Neutrophil (primary cell): ENCODE results near the gene HMX2.

Source experiments
- H3K27ac ChIP-seq: fragments of 200-600 bp; sonication (generic); 2 replicates; pipeline ENCODE4 v1.5.1; 2016; ENCODE audit warnings: mild to moderate bottlenecking, moderate library complexity
- H3K27me3 ChIP-seq: fragments of 200-600 bp; sonication (generic); 2 replicates; pipeline ENCODE4 v1.6.0; 2016; ENCODE audit warnings: mild to moderate bottlenecking
- H3K36me3 ChIP-seq: fragments of 200-600 bp; sonication (generic); 2 replicates; pipeline ENCODE4 v1.5.1; 2017
- H3K4me1 ChIP-seq, 2 experiments: fragments of 200-600 bp in 1 of 2; sonication (generic) in 1 of 2; 1 replicate in 1 of 2; 2 replicates in 1 of 2; pipeline versions ENCODE4 v1.5.1 to v1.6.1; 2013 to 2016; ENCODE audit warnings: low read depth in 1 of 2, low read length in 1 of 2, mild to moderate bottlenecking in 1 of 2, moderate library complexity in 1 of 2; ENCODE audit not compliant: control insufficient read depth in 1 of 2, insufficient read depth in 1 of 2
- H3K4me3 ChIP-seq, 2 experiments: fragments of 200-600 bp in 1 of 2; sonication (generic) in 1 of 2; 1 replicate in 1 of 2; 2 replicates in 1 of 2; pipeline ENCODE4 v1.5.1; 2013 to 2016; ENCODE audit warnings: low read depth in 1 of 2, low read length in 1 of 2, mild to moderate bottlenecking in 1 of 2, moderate library complexity in 1 of 2
- H3K9me3 ChIP-seq: fragments of 200-600 bp; sonication (generic); 2 replicates; pipeline ENCODE4 v1.5.1; 2016
- CTCF ChIP-seq: fragments of 200-600 bp; sonication (generic); IDR thresholded peaks from 2 replicates; pipeline ENCODE4 v1.5.1; 2016; ENCODE audit warnings: antibody characterized with exemption

The HMX2 gene

DNA sequence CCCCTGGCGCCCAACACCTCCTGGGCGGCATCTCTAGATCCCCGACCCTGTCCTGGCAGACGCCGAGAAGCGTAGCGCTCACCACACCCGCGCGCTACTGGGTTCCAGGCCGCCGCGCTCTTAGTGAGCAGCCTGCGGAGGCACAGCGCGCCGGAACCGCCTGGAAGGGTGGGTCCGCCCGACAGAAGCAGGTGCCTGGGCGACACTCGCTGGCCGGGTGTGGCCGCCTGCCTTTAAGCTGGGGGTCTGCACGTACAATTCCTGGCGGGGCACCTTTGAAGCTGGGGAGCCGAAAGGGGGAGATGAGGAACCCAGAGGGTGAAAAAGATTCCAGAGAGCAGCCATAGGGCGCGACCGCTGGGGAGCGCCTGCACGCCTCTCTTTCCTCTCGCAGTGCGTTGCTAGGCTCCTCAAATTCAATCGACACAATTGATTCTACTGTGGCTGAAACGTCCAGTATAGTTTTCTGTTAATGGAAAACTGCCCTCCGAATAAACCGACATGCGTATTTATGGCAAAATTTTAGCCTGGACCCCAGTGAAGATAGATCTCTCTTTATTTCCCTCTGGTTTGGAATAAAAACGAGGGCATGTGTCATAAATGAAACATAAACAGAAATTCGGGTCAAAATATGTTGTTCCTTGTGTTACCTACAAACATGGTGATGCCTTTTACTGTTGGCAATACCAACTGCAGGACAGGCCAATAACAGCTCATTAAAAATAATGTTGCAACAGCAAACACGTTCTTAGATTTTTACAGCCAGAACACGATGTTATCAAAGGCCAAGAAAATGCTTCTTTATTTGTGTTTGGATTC, 7.6 kb upstream of the HMX2 start:
- Histone ChIP-seq H3K27ac (no peak overlapping the region), H3K27me3 (peaks cover 100% of the 10 kb centered on the region), H3K4me1 (peaks cover 0 to 11% of the 10 kb centered on the region in 2 experiments), H3K36me3 (no peaks in the 10 kb centered on the region), H3K9me3 (no peaks in the 10 kb centered on the region), H3K4me3 (no peak overlapping the region)
- TF ChIP-seq CTCF, result no peak

DNA sequence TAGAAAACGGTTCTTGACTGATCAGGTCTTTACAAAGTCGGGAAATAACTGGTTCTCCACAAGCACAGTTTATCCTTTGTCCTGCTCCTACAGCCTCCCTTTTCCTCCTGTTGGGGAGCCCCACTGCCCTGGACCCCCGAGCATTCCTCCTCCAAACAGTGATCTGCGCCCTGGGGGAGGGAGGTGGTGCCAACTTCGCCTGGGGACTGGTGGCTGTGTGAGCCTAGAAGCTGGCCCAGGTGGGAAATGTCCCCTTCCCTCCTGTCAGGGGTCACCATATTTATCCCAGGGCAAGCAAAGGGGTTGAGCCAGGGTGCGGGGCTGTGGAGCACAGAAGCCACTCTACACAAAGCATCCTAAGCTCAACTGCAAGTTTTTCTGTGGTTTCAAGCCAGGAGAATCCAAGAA, 6.9 kb upstream of the HMX2 start:
- H3K9me3 ChIP-seq, result no peaks in the 10 kb centered on the region
- no peak overlapping the region for H3K27ac ChIP-seq
- no peak for TF ChIP-seq CTCF
- H3K27me3 ChIP-seq, result peaks cover 100% of the 10 kb centered on the region
- H3K4me1 ChIP-seq, result peaks cover 0 to 5% of the 10 kb centered on the region in 2 experiments
- no peaks in the 10 kb centered on the region for H3K36me3 ChIP-seq
- no peak overlapping the region for H3K4me3 ChIP-seq

DNA sequence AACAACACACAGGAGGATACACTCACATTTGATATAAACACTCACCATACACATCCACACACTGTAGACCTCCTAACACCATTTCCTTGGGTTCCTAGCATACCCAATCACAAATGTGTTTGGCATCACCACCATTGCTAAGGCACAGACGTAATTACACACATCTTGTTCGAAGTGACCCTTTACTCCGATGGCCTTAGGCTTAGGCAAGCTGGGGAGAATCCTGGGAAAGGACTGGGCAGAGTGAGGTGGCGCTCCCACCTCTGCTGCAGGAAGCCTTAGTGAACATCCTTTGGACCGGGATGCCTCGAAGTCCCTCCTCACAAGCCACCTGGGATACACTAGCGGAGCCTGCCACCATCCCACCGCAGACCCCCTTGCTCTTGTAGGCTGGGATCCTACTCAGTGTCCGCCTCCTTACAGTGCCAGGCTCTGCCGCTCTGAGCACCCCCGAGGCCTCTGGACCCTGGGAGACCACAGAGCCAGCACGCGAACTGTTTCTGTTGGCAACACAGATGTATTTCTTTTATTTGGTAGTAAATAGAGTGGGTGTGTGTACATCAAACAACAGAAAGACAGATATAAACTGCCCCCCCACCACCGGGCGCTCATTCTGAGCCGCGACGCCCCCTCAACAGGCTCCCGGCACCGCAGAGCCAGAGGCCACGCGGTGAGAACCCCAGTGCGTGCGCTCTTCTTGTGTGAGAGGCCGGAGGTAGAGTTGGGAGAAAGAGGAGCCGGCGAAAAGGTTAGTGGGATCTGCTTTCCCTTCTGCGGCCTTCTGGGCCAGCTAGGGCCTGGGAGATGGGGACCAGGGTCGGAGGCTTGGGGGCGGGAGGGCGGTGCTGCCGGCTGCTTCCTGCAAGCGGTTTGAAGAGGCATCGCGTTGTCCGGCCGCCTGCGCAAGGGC, 5.9 kb upstream of the HMX2 start:
- H3K27ac ChIP-seq, result no peak overlapping the region
- no peaks in the 10 kb centered on the region for H3K9me3 ChIP-seq
- no peak overlapping the region for H3K4me3 ChIP-seq
- peaks cover 0 to 11% of the 10 kb centered on the region in 2 experiments for H3K4me1 ChIP-seq
- peaks cover 100% of the 10 kb centered on the region for H3K27me3 ChIP-seq
- TF ChIP-seq CTCF, result no peak
- H3K36me3 ChIP-seq, result no peaks in the 10 kb centered on the region

- no peak overlapping the region for H3K27ac ChIP-seq
- H3K9me3 ChIP-seq, result no peaks in the 10 kb centered on the region
- peaks cover 0 to 6% of the 10 kb centered on the region in 2 experiments for H3K4me1 ChIP-seq
- H3K36me3 ChIP-seq, result no peaks in the 10 kb centered on the region
- no peak for TF ChIP-seq CTCF
- peaks cover 100% of the 10 kb centered on the region for H3K27me3 ChIP-seq
- no peak overlapping the region for H3K4me3 ChIP-seq
Measured at GRCh38 chr10:123142701-123143161, 5.2 kb upstream of the HMX2 start.

- Histone ChIP-seq H3K9me3 (no peaks in the 10 kb centered on the region), H3K4me3 (no peak overlapping the region), H3K27me3 (peaks cover 100% of the 10 kb centered on the region), H3K4me1 (peaks cover 0 to 12% of the 10 kb centered on the region in 2 experiments), H3K36me3 (no peaks in the 10 kb centered on the region), H3K27ac (no peak overlapping the region)
- TF ChIP-seq CTCF, result no peak
Measured at GRCh38 chr10:123143162-123143824, 4.6 kb upstream of the HMX2 start.
